ENCODE measurements around the gene FAM124B.
"Not testable (repeated sequence)": the region's sequence is repeated elsewhere in the genome, so short reads cannot be mapped to it uniquely, and the experiment has no call there.

FAM124B gene

DNA sequence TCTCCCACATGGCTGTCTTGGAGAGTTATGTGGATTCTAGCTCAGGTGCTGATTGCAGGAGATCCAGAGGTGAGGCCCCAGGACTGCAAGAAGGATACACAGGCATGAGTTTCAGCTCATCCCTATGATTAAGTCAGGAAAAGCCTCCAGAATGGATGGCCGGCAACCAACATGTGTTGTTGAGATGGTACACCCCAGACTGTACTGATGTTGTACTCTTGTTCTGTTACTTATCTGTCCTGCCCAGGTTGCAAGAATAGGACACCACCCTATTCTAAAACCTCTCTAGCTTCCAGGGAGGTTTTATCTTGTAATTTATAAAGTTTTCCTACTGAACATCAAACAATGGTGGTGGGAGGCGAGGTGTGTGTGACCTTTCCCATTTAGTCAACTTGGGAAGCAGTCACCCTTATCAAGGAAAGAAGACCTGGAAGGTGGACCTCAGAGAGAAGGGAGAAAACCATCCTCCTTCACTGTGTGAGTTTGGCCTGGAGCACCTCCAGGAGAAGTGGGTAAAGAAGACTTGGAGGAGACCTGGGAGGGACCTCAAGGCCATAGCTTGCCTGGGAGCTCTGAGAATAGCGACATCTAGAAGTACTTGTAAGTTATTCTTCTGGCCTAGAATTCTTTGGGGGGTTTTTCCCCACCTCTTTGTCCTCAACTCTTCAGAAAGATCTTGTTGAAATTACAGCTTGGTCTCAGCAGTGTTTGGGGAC is 8.6 kb downstream of the FAM124B start:
- no peak for DNase-seq (ENCODE audit: extremely low read depth, low read depth)
- TF ChIP-seq CTCF (IDR thresholded peaks at IDR 0.05; ENCODE audit: low read depth, low read length): no peak

DNA sequence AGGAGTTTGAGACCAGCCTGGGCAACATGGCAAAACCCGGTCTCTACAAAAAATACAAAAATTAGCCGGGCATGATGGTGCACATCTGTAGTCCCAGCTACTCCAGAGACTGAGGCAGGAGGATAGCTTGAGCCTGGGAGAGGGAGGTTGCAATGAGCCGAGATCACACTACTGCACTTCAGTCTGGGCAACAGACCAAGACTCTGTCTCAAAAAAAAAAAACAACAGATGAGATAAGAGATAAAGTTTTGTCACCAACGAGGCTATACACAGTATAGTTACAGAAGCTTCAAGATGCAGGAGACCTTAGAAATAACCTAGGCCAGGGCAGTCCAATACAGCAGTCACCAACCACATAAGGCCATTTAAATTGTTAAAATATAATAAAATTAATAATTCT is 9.4 kb downstream of the FAM124B start:
- no peak for DNase-seq (ENCODE audit: extremely low read depth, low read depth)
- TF ChIP-seq CTCF (IDR thresholded peaks at IDR 0.05; ENCODE audit: low read depth, low read length): no peak

GRCh38 chr2:224389317-224389716 is 12.6 kb downstream of the FAM124B start:
- no peak for TF ChIP-seq CTCF (IDR thresholded peaks at IDR 0.05; ENCODE audit: low read depth, low read length)
- DNase-seq (ENCODE audit: extremely low read depth, low read depth): no peak

DNA sequence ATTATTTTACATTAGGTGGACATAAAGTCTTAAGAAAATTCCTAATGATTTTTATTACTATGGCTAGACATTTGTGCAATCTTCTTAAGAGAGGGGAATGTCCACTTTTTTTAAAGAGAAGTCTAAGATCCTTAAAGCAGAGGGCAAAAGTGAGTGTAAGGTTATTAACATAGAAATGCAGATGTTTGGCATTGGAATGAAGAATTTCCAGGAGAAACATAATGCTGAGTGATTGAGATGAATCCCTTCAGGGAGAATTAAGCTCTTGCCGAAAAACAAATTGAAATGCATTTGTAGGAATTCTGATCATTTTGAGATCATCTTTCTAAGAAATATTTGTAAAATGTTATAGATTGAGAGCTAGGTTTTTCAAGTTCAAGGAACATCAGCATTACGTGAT is 15.0 kb downstream of the FAM124B start:
- DNase-seq (ENCODE audit: extremely low read depth, low read depth): no peak
- no peak for TF ChIP-seq CTCF (IDR thresholded peaks at IDR 0.05; ENCODE audit: low read depth, low read length)

GRCh38 chr2:224382973-224383555 is 18.8 kb downstream of the FAM124B start:
- TF ChIP-seq CTCF (IDR thresholded peaks at IDR 0.05; ENCODE audit: low read depth, low read length): no peak
- no peak for DNase-seq (ENCODE audit: extremely low read depth, low read depth)

DNA sequence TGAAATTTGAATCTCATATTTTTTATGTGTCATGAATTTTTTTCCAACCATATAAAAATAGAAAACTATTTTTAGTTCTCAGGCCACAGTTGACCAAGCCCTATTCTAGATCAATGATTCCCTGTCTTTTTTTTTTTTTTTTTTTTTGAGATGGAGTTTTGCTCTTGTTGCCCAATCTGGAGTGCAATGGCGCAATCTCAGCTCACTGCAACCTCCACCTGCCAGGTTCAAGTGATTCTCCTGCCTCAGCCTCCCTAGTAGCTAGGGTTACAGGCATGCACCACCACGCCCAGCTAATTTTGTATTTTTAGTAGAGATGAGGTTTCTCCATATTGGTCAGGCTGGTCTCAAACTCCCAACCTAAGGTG is 19.6 kb downstream of the FAM124B start:
- DNase-seq (ENCODE audit: extremely low read depth, low read depth): not testable (repeated sequence)

DNA sequence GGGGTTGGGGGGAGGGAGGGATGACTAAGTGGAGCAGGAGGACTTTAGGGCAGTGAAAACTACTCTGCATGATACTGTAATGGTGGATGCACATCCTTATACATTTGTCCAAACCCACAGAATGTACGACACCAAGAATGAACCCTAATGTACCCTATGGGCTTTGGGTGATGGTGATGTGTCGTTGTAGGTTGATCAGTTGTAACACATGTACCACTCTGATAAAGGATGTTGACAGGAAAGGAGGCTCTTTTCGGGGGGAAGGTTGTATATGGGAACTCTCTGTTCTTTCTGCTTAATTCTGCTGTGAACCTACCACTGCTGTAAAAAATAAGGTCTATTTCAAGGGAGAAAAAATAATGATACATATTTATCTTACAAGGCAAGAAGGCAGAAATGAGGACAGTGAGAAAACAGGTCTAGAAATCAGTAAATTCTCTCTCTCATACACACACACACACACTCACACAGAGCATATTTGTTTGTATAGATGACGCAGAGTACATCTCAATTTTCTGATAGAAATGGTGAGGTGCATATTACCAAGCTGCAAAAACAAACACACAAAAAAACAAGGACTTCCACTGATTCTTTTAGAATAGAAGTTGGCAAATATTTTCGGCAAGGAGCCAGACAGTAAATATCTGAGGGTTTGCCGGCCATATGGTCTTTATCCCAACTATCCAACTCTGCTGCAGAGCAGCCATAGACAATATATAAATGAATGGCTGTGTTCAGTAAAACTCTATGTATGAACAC is 20.2 kb downstream of the FAM124B start:
- no peak for TF ChIP-seq CTCF (IDR thresholded peaks at IDR 0.05; ENCODE audit: low read depth, low read length)
- DNase-seq (ENCODE audit: extremely low read depth, low read depth): no peak

All from AG09319 (cell line).